ENCODE data around the gene PCSK5. TPM values are rescaled to one million over a fixed set of nuclear protein-coding genes. Genes with fewer than 3 reads are reported as not detected.

PCSK5 gene
- polyA plus RNA-seq, 1 experiment, result 0.74 TPM

- POLR2A ChIA-PET, result no interaction called here
- no peak overlapping the region for H3K4me3 ChIP-seq (ENCODE audit: low read depth, low read length)
- CTCF ChIA-PET, result no interaction called here
- DNase-seq (ENCODE audit: low read depth), result no peak
- no peaks in the 10 kb centered on the region for H3K27me3 ChIP-seq (ENCODE audit: control insufficient read depth, insufficient read depth, low read length)
- no peaks in the 10 kb centered on the region for H3K36me3 ChIP-seq (ENCODE audit: control insufficient read depth, insufficient read depth, low read length)
- no peak for TF ChIP-seq CTCF (IDR thresholded peaks at IDR 0.05; ENCODE audit: insufficient read depth, low read depth, low read length)
These were observed 400.1 kb downstream of the PCSK5 start for GRCh38 chr9:76290555-76290954.

- H3K36me3 ChIP-seq (ENCODE audit: control insufficient read depth, insufficient read depth, low read length), result no peaks in the 10 kb centered on the region
- H3K27me3 ChIP-seq (ENCODE audit: control insufficient read depth, insufficient read depth, low read length), result no peaks in the 10 kb centered on the region
- no peak for DNase-seq (ENCODE audit: low read depth)
- TF ChIP-seq CTCF (IDR thresholded peaks at IDR 0.05; ENCODE audit: insufficient read depth, low read depth, low read length), result no peak
- POLR2A ChIA-PET, result no interaction called here
- H3K4me3 ChIP-seq (ENCODE audit: low read depth, low read length), result no peak overlapping the region
- CTCF ChIA-PET, result no interaction called here
These were observed 401.8 kb downstream of the PCSK5 start for GRCh38 chr9:76292246-76292645.

DNA sequence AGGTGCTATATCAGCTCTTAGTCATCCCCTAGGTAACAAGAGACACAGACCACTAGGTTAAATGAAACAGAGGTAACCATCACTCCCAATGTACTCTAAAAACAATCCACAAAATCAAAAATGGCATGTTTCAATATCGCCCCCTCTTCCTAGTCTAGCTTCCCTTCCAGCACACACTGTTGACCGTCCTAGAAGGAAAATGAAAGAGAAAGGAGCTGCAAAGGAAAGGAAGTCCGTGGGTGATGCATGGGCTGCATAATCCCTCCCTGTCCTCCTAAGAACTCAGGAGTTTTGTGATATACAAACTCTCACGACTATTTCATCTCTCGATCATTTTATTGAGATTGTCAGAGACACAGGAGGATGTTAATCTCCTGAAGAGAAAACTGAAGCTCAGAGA, 402.2 kb downstream of the PCSK5 start:
- Histone ChIP-seq H3K4me3 (ENCODE audit: low read depth, low read length) (no peak overlapping the region), H3K36me3 (ENCODE audit: control insufficient read depth, insufficient read depth, low read length) (no peaks in the 10 kb centered on the region), H3K27me3 (ENCODE audit: control insufficient read depth, insufficient read depth, low read length) (no peaks in the 10 kb centered on the region)
- no peak for DNase-seq (ENCODE audit: low read depth)
- ChIA-PET CTCF (interaction anchor here (1.2 kb wide), 1 partner anchor 8 kb away, joined by 3 read pairs; no protein-coding TSS in a partner anchor), POLR2A (no interaction called here)
- no peak for TF ChIP-seq CTCF (IDR thresholded peaks at IDR 0.05; ENCODE audit: insufficient read depth, low read depth, low read length)

DNA sequence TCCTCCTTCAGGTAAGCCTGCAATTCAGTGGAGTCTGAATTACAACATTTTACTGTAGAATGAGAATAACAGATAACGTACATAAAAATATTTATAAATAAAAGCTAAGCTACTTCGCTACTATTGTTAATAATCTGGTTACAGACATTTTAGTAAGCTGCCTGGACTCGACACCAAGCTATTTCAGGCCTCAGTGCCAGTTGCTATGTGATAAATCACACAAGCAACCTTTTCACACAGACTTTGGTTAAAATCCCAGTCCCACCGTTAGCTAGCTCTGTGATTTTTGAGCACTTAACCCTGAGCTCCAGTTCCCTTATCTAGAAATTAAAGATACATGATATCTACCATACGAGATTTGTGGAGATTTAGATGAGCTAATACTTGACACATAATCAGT, 403.8 kb downstream of the PCSK5 start:
- CTCF ChIA-PET, result interaction anchor here (1.3 to 1.6 kb wide), 2 partner anchors 8 to 21 kb away, joined by 3 read pairs; no protein-coding TSS in a partner anchor
- no peak overlapping the region for H3K4me3 ChIP-seq (ENCODE audit: low read depth, low read length)
- no peaks in the 10 kb centered on the region for H3K27me3 ChIP-seq (ENCODE audit: control insufficient read depth, insufficient read depth, low read length)
- H3K36me3 ChIP-seq (ENCODE audit: control insufficient read depth, insufficient read depth, low read length), result no peaks in the 10 kb centered on the region
- no peak for DNase-seq (ENCODE audit: low read depth)
- POLR2A ChIA-PET, result no interaction called here
- no peak for TF ChIP-seq CTCF (IDR thresholded peaks at IDR 0.05; ENCODE audit: insufficient read depth, low read depth, low read length)

- no peak for DNase-seq (ENCODE audit: low read depth)
- Histone ChIP-seq H3K36me3 (ENCODE audit: control insufficient read depth, insufficient read depth, low read length) (no peaks in the 10 kb centered on the region), H3K4me3 (ENCODE audit: low read depth, low read length) (no peak overlapping the region), H3K27me3 (ENCODE audit: control insufficient read depth, insufficient read depth, low read length) (no peaks in the 10 kb centered on the region)
- POLR2A ChIA-PET, result interaction anchor here (0.7 kb wide), 1 partner anchor 67 kb away, joined by 3 read pairs; no protein-coding TSS in a partner anchor
- CTCF ChIA-PET, result interaction anchor here (0.6 to 2.6 kb wide), 3 partner anchors 10 to 611 kb away, joined by 3 to 7 read pairs (median 5); no protein-coding TSS in a partner anchor
- TF ChIP-seq CTCF (IDR thresholded peaks at IDR 0.05; ENCODE audit: insufficient read depth, low read depth, low read length), result no peak
These were observed 406.3 kb downstream of the PCSK5 start for GRCh38 chr9:76296561-76297310.
